Liver (tissue), 3 donors: ENCODE results near the gene ANKRD9.

ENCODE experiments used
- EGR1 ChIP-seq, 2 donors: IDR thresholded peaks; 2 replicates each; pipeline ENCODE4 v1.6.1; 2016 to 2018; ENCODE audit warnings: antibody characterized with exemption in 2 of 2, low read depth in 2 of 2
- FOXA1 ChIP-seq: IDR thresholded peaks from 2 replicates; pipeline ENCODE4 v1.6.1; 2016; ENCODE audit warnings: antibody characterized with exemption
- GABPA ChIP-seq, 2 donors: IDR thresholded peaks in 1 of 2; conservative IDR thresholded peaks in 1 of 2; 2 replicates each; pipeline ENCODE4 v1.6.1; 2016; ENCODE audit warnings: antibody characterized with exemption in 2 of 2, mild to moderate bottlenecking in 1 of 2, moderate library complexity in 1 of 2
- HNF4A ChIP-seq, 2 donors: conservative IDR thresholded peaks; 2 replicates each; pipeline ENCODE4 v1.6.1; 2016; ENCODE audit warnings: antibody characterized with exemption in 2 of 2, mild to moderate bottlenecking in 2 of 2
- HNF4G ChIP-seq: IDR thresholded peaks from 2 replicates; pipeline ENCODE4 v1.6.1; 2016; ENCODE audit warnings: antibody characterized with exemption
- JUND ChIP-seq, 2 donors: IDR thresholded peaks; 2 replicates each; pipeline ENCODE4 v1.6.1; 2016; ENCODE audit warnings: antibody characterized with exemption in 2 of 2
- RAD21 ChIP-seq, 2 donors: IDR thresholded peaks; 2 replicates each; pipeline ENCODE4 v1.6.1; 2016; ENCODE audit warnings: antibody characterized with exemption in 2 of 2, mild to moderate bottlenecking in 2 of 2
- TAF1 ChIP-seq: conservative IDR thresholded peaks from 2 replicates; pipeline ENCODE4 v1.6.1; 2016; ENCODE audit warnings: antibody characterized with exemption, mild to moderate bottlenecking
- YY1 ChIP-seq: IDR thresholded peaks from 2 replicates; pipeline ENCODE4 v1.6.1; 2016; ENCODE audit warnings: antibody characterized with exemption, mild to moderate bottlenecking
- TF ChIP-seq, protein P1 (sequence below): fragments of 150-350 bp; IDR thresholded peaks from 2 replicates; pipeline ENCODE4 v1.5.1; 2017; ENCODE audit warnings: improper control_type of control experiment, low read depth, low read length; ENCODE audit not compliant: missing input control
- TF ChIP-seq, protein P2 (sequence below): IDR thresholded peaks from 2 replicates; pipeline ENCODE4 v1.6.1; 2016; ENCODE audit warnings: antibody characterized with exemption, mild to moderate bottlenecking
- TF ChIP-seq, protein P3 (sequence below): IDR thresholded peaks from 2 replicates; pipeline ENCODE4 v1.6.1; 2016; ENCODE audit warnings: antibody characterized with exemption
- TF ChIP-seq, protein P4 (sequence below): IDR thresholded peaks from 2 replicates; pipeline ENCODE4 v1.6.1; 2016; ENCODE audit warnings: antibody characterized with exemption
- donor health status: healthy.
- donor health status: healthy.

DNA sequence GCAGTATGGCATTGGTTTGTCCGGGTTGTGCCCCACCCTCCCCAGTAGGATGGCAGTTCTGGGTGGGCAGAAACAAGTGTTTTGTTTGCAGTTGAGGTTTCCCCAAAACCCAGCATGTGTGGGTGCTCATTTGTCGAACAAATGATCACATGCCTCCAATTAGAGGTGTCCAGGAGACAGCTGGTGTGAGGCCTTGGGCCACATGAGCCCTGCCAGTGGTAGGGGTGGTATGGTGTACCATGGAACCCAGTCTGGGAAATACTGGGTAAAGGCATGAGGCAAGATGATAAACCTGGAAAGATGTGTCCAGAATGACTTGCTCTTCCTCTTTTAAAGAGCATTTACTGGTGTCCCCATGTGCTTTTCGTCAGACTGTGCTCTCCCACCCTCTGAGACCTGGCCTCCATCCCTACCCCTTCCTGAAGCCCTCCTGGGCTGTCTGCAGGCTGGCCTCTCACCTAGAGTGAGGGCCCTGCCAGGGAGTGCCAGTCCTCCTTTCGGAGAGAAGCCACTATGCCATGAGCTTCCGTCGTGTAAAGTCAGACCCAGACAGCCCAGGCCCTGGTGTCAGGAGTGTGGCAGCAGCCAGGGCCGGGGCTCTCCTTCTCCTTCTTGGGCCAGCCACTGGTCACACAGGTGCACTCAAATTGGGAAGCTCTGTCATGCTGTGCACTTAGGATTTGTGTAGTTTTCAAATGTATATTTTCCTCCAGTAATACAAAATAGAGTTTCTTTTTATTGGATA lies 17.6 kb downstream of the ANKRD9 start:
- TF ChIP-seq GABPA (IDR thresholded peaks at IDR 0.05 in 1 of 2, conservative IDR thresholded peaks at IDR 0.05 in 1 of 2) (no peak), JUND (IDR thresholded peaks at IDR 0.05) (no peak), EGR1 (IDR thresholded peaks at IDR 0.05; ENCODE audit: low read depth in 2 of 2) (no peak), RAD21 (IDR thresholded peaks at IDR 0.05) (no peak), HNF4A (conservative IDR thresholded peaks at IDR 0.05) (no peak), TAF1 (no peak), FOXA1 (no peak), YY1 (no peak), HNF4G (no peak)
- TF ChIP-seq, protein P1, sequence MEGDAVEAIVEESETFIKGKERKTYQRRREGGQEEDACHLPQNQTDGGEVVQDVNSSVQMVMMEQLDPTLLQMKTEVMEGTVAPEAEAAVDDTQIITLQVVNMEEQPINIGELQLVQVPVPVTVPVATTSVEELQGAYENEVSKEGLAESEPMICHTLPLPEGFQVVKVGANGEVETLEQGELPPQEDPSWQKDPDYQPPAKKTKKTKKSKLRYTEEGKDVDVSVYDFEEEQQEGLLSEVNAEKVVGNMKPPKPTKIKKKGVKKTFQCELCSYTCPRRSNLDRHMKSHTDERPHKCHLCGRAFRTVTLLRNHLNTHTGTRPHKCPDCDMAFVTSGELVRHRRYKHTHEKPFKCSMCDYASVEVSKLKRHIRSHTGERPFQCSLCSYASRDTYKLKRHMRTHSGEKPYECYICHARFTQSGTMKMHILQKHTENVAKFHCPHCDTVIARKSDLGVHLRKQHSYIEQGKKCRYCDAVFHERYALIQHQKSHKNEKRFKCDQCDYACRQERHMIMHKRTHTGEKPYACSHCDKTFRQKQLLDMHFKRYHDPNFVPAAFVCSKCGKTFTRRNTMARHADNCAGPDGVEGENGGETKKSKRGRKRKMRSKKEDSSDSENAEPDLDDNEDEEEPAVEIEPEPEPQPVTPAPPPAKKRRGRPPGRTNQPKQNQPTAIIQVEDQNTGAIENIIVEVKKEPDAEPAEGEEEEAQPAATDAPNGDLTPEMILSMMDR = no peak
- TF ChIP-seq, protein P2, sequence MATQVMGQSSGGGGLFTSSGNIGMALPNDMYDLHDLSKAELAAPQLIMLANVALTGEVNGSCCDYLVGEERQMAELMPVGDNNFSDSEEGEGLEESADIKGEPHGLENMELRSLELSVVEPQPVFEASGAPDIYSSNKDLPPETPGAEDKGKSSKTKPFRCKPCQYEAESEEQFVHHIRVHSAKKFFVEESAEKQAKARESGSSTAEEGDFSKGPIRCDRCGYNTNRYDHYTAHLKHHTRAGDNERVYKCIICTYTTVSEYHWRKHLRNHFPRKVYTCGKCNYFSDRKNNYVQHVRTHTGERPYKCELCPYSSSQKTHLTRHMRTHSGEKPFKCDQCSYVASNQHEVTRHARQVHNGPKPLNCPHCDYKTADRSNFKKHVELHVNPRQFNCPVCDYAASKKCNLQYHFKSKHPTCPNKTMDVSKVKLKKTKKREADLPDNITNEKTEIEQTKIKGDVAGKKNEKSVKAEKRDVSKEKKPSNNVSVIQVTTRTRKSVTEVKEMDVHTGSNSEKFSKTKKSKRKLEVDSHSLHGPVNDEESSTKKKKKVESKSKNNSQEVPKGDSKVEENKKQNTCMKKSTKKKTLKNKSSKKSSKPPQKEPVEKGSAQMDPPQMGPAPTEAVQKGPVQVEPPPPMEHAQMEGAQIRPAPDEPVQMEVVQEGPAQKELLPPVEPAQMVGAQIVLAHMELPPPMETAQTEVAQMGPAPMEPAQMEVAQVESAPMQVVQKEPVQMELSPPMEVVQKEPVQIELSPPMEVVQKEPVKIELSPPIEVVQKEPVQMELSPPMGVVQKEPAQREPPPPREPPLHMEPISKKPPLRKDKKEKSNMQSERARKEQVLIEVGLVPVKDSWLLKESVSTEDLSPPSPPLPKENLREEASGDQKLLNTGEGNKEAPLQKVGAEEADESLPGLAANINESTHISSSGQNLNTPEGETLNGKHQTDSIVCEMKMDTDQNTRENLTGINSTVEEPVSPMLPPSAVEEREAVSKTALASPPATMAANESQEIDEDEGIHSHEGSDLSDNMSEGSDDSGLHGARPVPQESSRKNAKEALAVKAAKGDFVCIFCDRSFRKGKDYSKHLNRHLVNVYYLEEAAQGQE = no peak
- TF ChIP-seq, protein P3, sequence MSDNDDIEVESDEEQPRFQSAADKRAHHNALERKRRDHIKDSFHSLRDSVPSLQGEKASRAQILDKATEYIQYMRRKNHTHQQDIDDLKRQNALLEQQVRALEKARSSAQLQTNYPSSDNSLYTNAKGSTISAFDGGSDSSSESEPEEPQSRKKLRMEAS = no peak
- TF ChIP-seq, protein P4, sequence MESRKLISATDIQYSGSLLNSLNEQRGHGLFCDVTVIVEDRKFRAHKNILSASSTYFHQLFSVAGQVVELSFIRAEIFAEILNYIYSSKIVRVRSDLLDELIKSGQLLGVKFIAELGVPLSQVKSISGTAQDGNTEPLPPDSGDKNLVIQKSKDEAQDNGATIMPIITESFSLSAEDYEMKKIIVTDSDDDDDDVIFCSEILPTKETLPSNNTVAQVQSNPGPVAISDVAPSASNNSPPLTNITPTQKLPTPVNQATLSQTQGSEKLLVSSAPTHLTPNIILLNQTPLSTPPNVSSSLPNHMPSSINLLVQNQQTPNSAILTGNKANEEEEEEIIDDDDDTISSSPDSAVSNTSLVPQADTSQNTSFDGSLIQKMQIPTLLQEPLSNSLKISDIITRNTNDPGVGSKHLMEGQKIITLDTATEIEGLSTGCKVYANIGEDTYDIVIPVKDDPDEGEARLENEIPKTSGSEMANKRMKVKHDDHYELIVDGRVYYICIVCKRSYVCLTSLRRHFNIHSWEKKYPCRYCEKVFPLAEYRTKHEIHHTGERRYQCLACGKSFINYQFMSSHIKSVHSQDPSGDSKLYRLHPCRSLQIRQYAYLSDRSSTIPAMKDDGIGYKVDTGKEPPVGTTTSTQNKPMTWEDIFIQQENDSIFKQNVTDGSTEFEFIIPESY = no peak
